Liver (tissue), 9 donors: ENCODE results near the gene MAGI1. TPM values are rescaled to one million over a fixed set of nuclear protein-coding genes. Genes with fewer than 3 reads are reported as not detected.

Experiments used
- DNase-seq: peaks from one replicate; pipeline ENCODE4 v3.0.0-alpha.2; 2017; ENCODE audit warnings: low spot score
- H3K27ac ChIP-seq, 2 donors: one replicate each; pipeline ENCODE4 v1.7.0; 2013; ENCODE audit warnings: inconsistent platforms in 2 of 2, low read length in 2 of 2, control low read depth in 1 of 2, low read depth in 1 of 2, mild to moderate bottlenecking in 1 of 2
- H3K27me3 ChIP-seq, 4 donors: one replicate each; pipeline versions ENCODE4 v1.6.1 to v1.7.0; 2013; ENCODE audit warnings: low read length in 3 of 4, inconsistent platforms in 1 of 4, mild to moderate bottlenecking in 1 of 4, moderate library complexity in 1 of 4; ENCODE audit not compliant: control insufficient read depth in 4 of 4, insufficient read depth in 4 of 4
- H3K36me3 ChIP-seq, 4 donors: one replicate each; pipeline versions ENCODE4 v1.6.1 to v1.7.0; 2013; ENCODE audit warnings: low read length in 3 of 4, mild to moderate bottlenecking in 3 of 4, low read depth in 1 of 4, moderate library complexity in 1 of 4; ENCODE audit not compliant: control insufficient read depth in 4 of 4, insufficient read depth in 3 of 4
- H3K4me1 ChIP-seq, 4 donors: one replicate each; pipeline versions ENCODE4 v1.6.1 to v1.7.0; 2013; ENCODE audit warnings: low read length in 3 of 4, mild to moderate bottlenecking in 3 of 4, moderate library complexity in 1 of 4; ENCODE audit not compliant: control insufficient read depth in 4 of 4, insufficient read depth in 4 of 4
- H3K4me3 ChIP-seq, 3 donors: one replicate each; pipeline versions ENCODE4 v1.6.1 to v1.7.0; 2013; ENCODE audit warnings: low read length in 3 of 3, control low read depth in 1 of 3, low read depth in 1 of 3, mild to moderate bottlenecking in 1 of 3
- H3K9ac ChIP-seq, 2 donors: one replicate each; pipeline ENCODE4 v1.7.0; 2013; ENCODE audit warnings: low read length in 2 of 2, mild to moderate bottlenecking in 2 of 2, moderate library complexity in 2 of 2, control low read depth in 1 of 2, low read depth in 1 of 2
- H3K9me3 ChIP-seq, 4 donors: one replicate each; pipeline versions ENCODE4 v1.6.1 to v1.7.0; 2013; ENCODE audit warnings: low read length in 3 of 4; ENCODE audit not compliant: control insufficient read depth in 4 of 4
- ATF3 ChIP-seq: IDR thresholded peaks from 2 replicates; pipeline ENCODE4 v1.6.1; 2016; ENCODE audit warnings: antibody characterized with exemption
- CTCF ChIP-seq: fragments of 150-350 bp; IDR thresholded peaks from 2 replicates; pipeline ENCODE4 v1.5.1; 2017; ENCODE audit warnings: improper control_type of control experiment, low read depth, low read length; ENCODE audit not compliant: missing input control
- EGR1 ChIP-seq, 2 donors: IDR thresholded peaks; 2 replicates each; pipeline ENCODE4 v1.6.1; 2016 to 2018; ENCODE audit warnings: antibody characterized with exemption in 2 of 2, low read depth in 2 of 2
- FOXA2 ChIP-seq: IDR thresholded peaks from 2 replicates; pipeline ENCODE4 v1.6.1; 2016; ENCODE audit warnings: antibody characterized with exemption
- GABPA ChIP-seq, 2 donors: IDR thresholded peaks in 1 of 2; conservative IDR thresholded peaks in 1 of 2; 2 replicates each; pipeline ENCODE4 v1.6.1; 2016; ENCODE audit warnings: antibody characterized with exemption in 2 of 2, mild to moderate bottlenecking in 1 of 2, moderate library complexity in 1 of 2
- HNF4A ChIP-seq, 2 donors: conservative IDR thresholded peaks; 2 replicates each; pipeline ENCODE4 v1.6.1; 2016; ENCODE audit warnings: antibody characterized with exemption in 2 of 2, mild to moderate bottlenecking in 2 of 2
- HNF4G ChIP-seq: IDR thresholded peaks from 2 replicates; pipeline ENCODE4 v1.6.1; 2016; ENCODE audit warnings: antibody characterized with exemption
- MAX ChIP-seq: IDR thresholded peaks from 2 replicates; pipeline ENCODE4 v1.6.1; 2016; ENCODE audit warnings: antibody characterized with exemption
- NR2F2 ChIP-seq: IDR thresholded peaks from 2 replicates; pipeline ENCODE4 v1.6.1; 2016; ENCODE audit warnings: antibody characterized with exemption
- RAD21 ChIP-seq, 2 donors: IDR thresholded peaks; 2 replicates each; pipeline ENCODE4 v1.6.1; 2016; ENCODE audit warnings: antibody characterized with exemption in 2 of 2, mild to moderate bottlenecking in 2 of 2
- REST ChIP-seq: IDR thresholded peaks from 2 replicates; pipeline ENCODE4 v1.6.1; 2016; ENCODE audit warnings: antibody characterized with exemption, mild to moderate bottlenecking
- SP1 ChIP-seq: IDR thresholded peaks from 2 replicates; pipeline ENCODE4 v1.6.1; 2018; ENCODE audit warnings: antibody characterized with exemption, mild to moderate bottlenecking
- TAF1 ChIP-seq: conservative IDR thresholded peaks from 2 replicates; pipeline ENCODE4 v1.6.1; 2016; ENCODE audit warnings: antibody characterized with exemption, mild to moderate bottlenecking
- YY1 ChIP-seq: IDR thresholded peaks from 2 replicates; pipeline ENCODE4 v1.6.1; 2016; ENCODE audit warnings: antibody characterized with exemption, mild to moderate bottlenecking
- ZBTB33 ChIP-seq: IDR thresholded peaks from 2 replicates; pipeline ENCODE4 v1.6.1; 2016; ENCODE audit warnings: antibody characterized with exemption
- WGBS: extraction: QIAGEN DNeasy Blood & Tissue Kit; methylation state at CpG from one replicate; pipeline ENCODE4 v1.1.7; 2013; 5-methylcytosine and 5-hydroxymethylcytosine counted together
- polyA plus RNA-seq, 2 donors: library from polyadenylated mRNA; stranded (reverse) in 1 of 2; unstranded in 1 of 2; fragments of 200-250 nt in 1 of 2; fragments of >200 nt in 1 of 2; fragmentation: Nextera tagmentation in 1 of 2; extraction: Ambion mirVana in 1 of 2; gene quantifications; one replicate each; pipeline versions ENCODE4 v1.2.1 to v1.2.3, GENCODE V29; 2013 to 2015
- total RNA-seq, 2 donors: library from RNA; depleted of rRNA; stranded (reverse); fragments of >200 nt; gene quantifications; one replicate each; pipeline ENCODE4 v1.2.3, GENCODE V29; 2014
- donor health status: healthy.
- donor health status: healthy.
- donor health status: healthy.
- donor health status: healthy.
- donor health status: healthy.

Gene MAGI1
- total and polyA plus RNA-seq, 4 donors: 9.6 to 68.8 (median 14.0) TPM

GRCh38 chr3:65936908-65937638 lies 101.6 kb downstream of the MAGI1 start:
- Histone ChIP-seq H3K4me1 (peaks cover 8 to 29% (median 14%) of the 10 kb centered on the region in 4 donors), H3K9ac (no peak overlapping the region), H3K27ac (peak overlapping the region in 1 of 2 donors; percentile 43), H3K36me3 (no peaks in the 10 kb centered on the region), H3K4me3 (no peak overlapping the region), H3K27me3 (no peaks in the 10 kb centered on the region), H3K9me3 (peaks cover 0 to 3% (median 0%) of the 10 kb centered on the region in 4 donors)
- DNase-seq: no peak
- TF ChIP-seq NR2F2: peak; percentile 23
- TF ChIP-seq GABPA (IDR thresholded peaks at IDR 0.05 in 1 of 2, conservative IDR thresholded peaks at IDR 0.05 in 1 of 2): no peak
- TF ChIP-seq MAX: no peak
- TF ChIP-seq SP1: no peak
- peak in 1 of 2 donors; percentile 22 for TF ChIP-seq RAD21 (IDR thresholded peaks at IDR 0.05)
- TF ChIP-seq HNF4G: no peak
- 68% methylated on average over 5 of the region's 5 CpGs for WGBS

GRCh38 chr3:65935724-65936123 lies 103.0 kb downstream of the MAGI1 start:
- no peaks in the 10 kb centered on the region for H3K27me3 ChIP-seq
- WGBS: 93% methylated on average over 1 of the region's 1 CpG
- TF ChIP-seq TAF1 (no peak), FOXA2 (no peak), CTCF (no peak), NR2F2 (no peak), ZBTB33 (no peak), EGR1 (IDR thresholded peaks at IDR 0.05; ENCODE audit: low read depth in 2 of 2) (no peak)
- no peak overlapping the region for H3K4me3 ChIP-seq
- DNase-seq: no peak
- H3K27ac ChIP-seq: no peak overlapping the region
- H3K9ac ChIP-seq: no peak overlapping the region
- no peaks in the 10 kb centered on the region for H3K36me3 ChIP-seq
- H3K4me1 ChIP-seq: peaks cover 13 to 36% (median 19%) of the 10 kb centered on the region in 4 donors
- H3K9me3 ChIP-seq: peaks cover 0 to 3% (median 0%) of the 10 kb centered on the region in 4 donors

- no peaks in the 10 kb centered on the region for H3K36me3 ChIP-seq
- TF ChIP-seq MAX: no peak
- TF ChIP-seq TAF1: no peak
- no peak for TF ChIP-seq ATF3
- TF ChIP-seq YY1: no peak
- TF ChIP-seq HNF4A (conservative IDR thresholded peaks at IDR 0.05): no peak
- no peak for TF ChIP-seq REST
- no peak for TF ChIP-seq EGR1 (IDR thresholded peaks at IDR 0.05; ENCODE audit: low read depth in 2 of 2)
- peaks cover 0 to 3% (median 0%) of the 10 kb centered on the region in 4 donors for H3K9me3 ChIP-seq
- H3K4me3 ChIP-seq: no peak overlapping the region
- DNase-seq: no peak
- no peak overlapping the region for H3K9ac ChIP-seq
- no peaks in the 10 kb centered on the region for H3K27me3 ChIP-seq
- WGBS: 96% methylated on average over 6 of the region's 6 CpGs
- H3K4me1 ChIP-seq: peaks cover 13 to 30% (median 26%) of the 10 kb centered on the region in 4 donors
- no peak overlapping the region for H3K27ac ChIP-seq
Measured at GRCh38 chr3:65930648-65931047, 108.1 kb downstream of the MAGI1 start.
